Frontal cortex (tissue), 4 donors: ENCODE measurements around the gene NFKBIL1. TPM values are rescaled to one million over a fixed set of nuclear protein-coding genes. Genes with fewer than 3 reads are reported as not detected.
"Not testable (repeated sequence)": the region's sequence is repeated elsewhere in the genome, so short reads cannot be mapped to it uniquely, and the experiment has no call there.

Experiments used
- DNase-seq, 2 donors: peaks; one replicate each; pipeline ENCODE4 v3.0.0; 2012; ENCODE audit warnings: low spot score in 2 of 2
- FAIRE-seq: peaks from 2 replicates; lab custom pipeline; 2012; peaks lifted over from hg19 to GRCh38; lab: Jason Lieb, UNC
- total RNA-seq: library from RNA; depleted of rRNA; stranded (reverse); fragments of >200 nt; gene quantifications from one replicate; pipeline ENCODE4 v1.2.3, GENCODE V29; 2014
- donor health status: control.
- donor health status: control.
- donor health status: control.

The NFKBIL1 gene
- total RNA-seq: 20.4 TPM

GRCh38 chr6:31546958-31547726 lies at the start of gene NFKBIL1:
TSS of gene NFKBIL1 (plus strand) at chr6:31547608. CDS start at chr6:31547695, 87 bp downstream.
- DNase-seq (peak; percentile 89 to 91), FAIRE-seq (no peak)

- FAIRE-seq (no peak), DNase-seq (no peak)
These were observed 48.7 kb upstream of the NFKBIL1 start for GRCh38 chr6:31498748-31499147.

GRCh38 chr6:31499648-31500047 lies 47.8 kb upstream of the NFKBIL1 start:
- DNase-seq, FAIRE-seq: not testable (repeated sequence)

GRCh38 chr6:31502586-31502985 lies 44.8 kb upstream of the NFKBIL1 start:
- FAIRE-seq (no peak), DNase-seq (no peak)

GRCh38 chr6:31509036-31509435 lies 38.4 kb upstream of the NFKBIL1 start:
- not testable (repeated sequence) for DNase-seq, FAIRE-seq

GRCh38 chr6:31510007-31510406 lies 37.4 kb upstream of the NFKBIL1 start:
- no peak for DNase-seq

GRCh38 chr6:31513456-31514165 lies 33.8 kb upstream of the NFKBIL1 start:
- no peak for DNase-seq
- FAIRE-seq: no peak

More at GRCh38 chr6:31510007-31510406, 37.4 kb upstream of the NFKBIL1 start:
- FAIRE-seq: no peak

GRCh38 chr6:31521835-31522234 lies 25.6 kb upstream of the NFKBIL1 start:
- DNase-seq (no peak), FAIRE-seq (no peak)

- DNase-seq (no peak), FAIRE-seq (no peak)
These were observed 21.9 kb upstream of the NFKBIL1 start for GRCh38 chr6:31525553-31525931.

GRCh38 chr6:31525932-31526591 lies 21.3 kb upstream of the NFKBIL1 start:
- FAIRE-seq (no peak), DNase-seq (no peak)

- FAIRE-seq (no peak), DNase-seq (no peak)
These were observed 19.1 kb upstream of the NFKBIL1 start for GRCh38 chr6:31528307-31528777.

- DNase-seq: no peak
- FAIRE-seq: no peak
These were observed 18.5 kb upstream of the NFKBIL1 start, which contains the start of gene MCCD1 for GRCh38 chr6:31528821-31529328. TSS of gene MCCD1 (plus strand) at chr6:31528962. CDS start at chr6:31529015, 53 bp downstream.

- no peak for DNase-seq
- FAIRE-seq: no peak
These were observed 17.9 kb upstream of the NFKBIL1 start for GRCh38 chr6:31529329-31530150.

GRCh38 chr6:31530659-31531058 lies 16.7 kb upstream of the NFKBIL1 start:
- DNase-seq (no peak), FAIRE-seq (no peak)

GRCh38 chr6:31531162-31531561 lies 16.2 kb upstream of the NFKBIL1 start:
- no peak for FAIRE-seq
- no peak for DNase-seq

- FAIRE-seq (no peak), DNase-seq (no peak)
These were observed 15.4 kb upstream of the NFKBIL1 start for GRCh38 chr6:31531771-31532643.

GRCh38 chr6:31532644-31533454 lies 14.6 kb upstream of the NFKBIL1 start:
- no peak for DNase-seq
- no peak for FAIRE-seq

- no peak for DNase-seq
- FAIRE-seq: no peak
These were observed 14.0 kb upstream of the NFKBIL1 start for GRCh38 chr6:31533455-31533841.
